Mesothelial cell of epicardium (in vitro differentiated cells): ENCODE results near the gene PDLIM3. TPM values are rescaled to one million over a fixed set of nuclear protein-coding genes. Genes with fewer than 3 reads are reported as not detected.
"Not testable (repeated sequence)": the region's sequence is repeated elsewhere in the genome, so short reads cannot be mapped to it uniquely, and the experiment has no call there.

Source experiments
- DNase-seq, 2 experiments: peaks; one replicate each; pipeline ENCODE4 v3.0.0; 2021; ENCODE audit warnings: low spot score in 2 of 2; ENCODE audit not compliant: unreplicated experiment in 2 of 2
- H3K27ac Mint-ChIP-seq: 2 replicates; pipeline ENCODE4 v1.8.0; 2021; ENCODE audit warnings: mixed read lengths
- H3K27me3 Mint-ChIP-seq: 2 replicates; pipeline ENCODE4 v1.8.0; 2021; ENCODE audit warnings: low read depth, mixed read lengths
- H3K36me3 Mint-ChIP-seq: 2 replicates; pipeline ENCODE4 v1.8.0; 2021; ENCODE audit warnings: mixed read lengths
- H3K4me1 Mint-ChIP-seq: 2 replicates; pipeline ENCODE4 v1.8.0; 2021; ENCODE audit warnings: mixed read lengths
- H3K4me3 Mint-ChIP-seq: 2 replicates; pipeline ENCODE4 v1.8.0; 2021; ENCODE audit warnings: mild to moderate bottlenecking, moderate library complexity, mixed read lengths
- H3K9me3 Mint-ChIP-seq: 2 replicates; pipeline ENCODE4 v1.8.0; 2021; ENCODE audit warnings: mixed read lengths
- total RNA-seq: library from RNA; stranded (reverse); gene quantifications from 3 replicates; pipeline ENCODE4 v1.2.1, GENCODE V29; 2021
- TF ChIP-seq, protein P1 (sequence below): fragments of 200-600 bp; sonication (generic); IDR thresholded peaks from one replicate; pipeline ENCODE4 v1.5.0; 2021; ENCODE audit warnings: antibody characterized with exemption; ENCODE audit not compliant: unreplicated experiment

The PDLIM3 gene
- total RNA-seq, 1 donor from 2014 or later, result 11.2 TPM

DNA sequence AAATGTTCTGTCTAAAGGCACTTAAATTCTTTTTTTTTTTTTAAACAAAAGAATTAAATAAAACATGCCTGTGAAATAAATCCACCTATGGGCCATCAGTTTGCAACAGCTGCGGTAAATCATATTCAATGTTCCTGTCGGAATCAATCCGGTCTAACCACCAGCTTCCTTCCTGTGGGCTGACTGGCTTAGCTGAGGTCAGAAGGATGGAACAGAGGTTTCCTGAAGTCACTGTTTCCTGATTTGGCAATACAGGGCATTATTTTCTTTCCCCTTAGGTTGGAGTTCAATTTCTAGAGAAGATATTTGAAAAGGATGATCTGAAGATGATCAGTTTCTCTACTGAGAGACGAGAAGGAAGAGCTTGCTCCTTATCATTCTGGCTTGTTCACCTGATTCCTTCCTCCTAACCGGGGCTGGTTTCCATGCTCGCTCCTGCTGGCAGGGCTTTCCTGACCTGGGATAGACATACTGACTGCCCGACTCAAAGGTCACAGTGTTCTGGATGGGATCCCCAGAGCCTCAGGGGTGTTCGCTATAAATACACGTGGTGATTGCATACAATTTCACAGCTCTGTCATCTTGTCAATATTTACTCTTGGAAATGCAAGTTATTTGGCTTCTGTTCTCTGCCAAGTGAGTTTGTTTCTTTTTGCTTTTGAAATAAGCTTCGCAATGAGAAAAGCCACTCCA lies 21.7 kb downstream of the PDLIM3 start:
- Mint-ChIP-seq H3K9me3 (no peaks in the 10 kb centered on the region), H3K4me3 (no peak overlapping the region), H3K4me1 (no peaks in the 10 kb centered on the region), H3K27me3 (no peaks in the 10 kb centered on the region), H3K36me3 (no peaks in the 10 kb centered on the region), H3K27ac (no peak overlapping the region)
- DNase-seq, result no peak
- TF ChIP-seq, protein P1, sequence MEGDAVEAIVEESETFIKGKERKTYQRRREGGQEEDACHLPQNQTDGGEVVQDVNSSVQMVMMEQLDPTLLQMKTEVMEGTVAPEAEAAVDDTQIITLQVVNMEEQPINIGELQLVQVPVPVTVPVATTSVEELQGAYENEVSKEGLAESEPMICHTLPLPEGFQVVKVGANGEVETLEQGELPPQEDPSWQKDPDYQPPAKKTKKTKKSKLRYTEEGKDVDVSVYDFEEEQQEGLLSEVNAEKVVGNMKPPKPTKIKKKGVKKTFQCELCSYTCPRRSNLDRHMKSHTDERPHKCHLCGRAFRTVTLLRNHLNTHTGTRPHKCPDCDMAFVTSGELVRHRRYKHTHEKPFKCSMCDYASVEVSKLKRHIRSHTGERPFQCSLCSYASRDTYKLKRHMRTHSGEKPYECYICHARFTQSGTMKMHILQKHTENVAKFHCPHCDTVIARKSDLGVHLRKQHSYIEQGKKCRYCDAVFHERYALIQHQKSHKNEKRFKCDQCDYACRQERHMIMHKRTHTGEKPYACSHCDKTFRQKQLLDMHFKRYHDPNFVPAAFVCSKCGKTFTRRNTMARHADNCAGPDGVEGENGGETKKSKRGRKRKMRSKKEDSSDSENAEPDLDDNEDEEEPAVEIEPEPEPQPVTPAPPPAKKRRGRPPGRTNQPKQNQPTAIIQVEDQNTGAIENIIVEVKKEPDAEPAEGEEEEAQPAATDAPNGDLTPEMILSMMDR, result no peak

DNA sequence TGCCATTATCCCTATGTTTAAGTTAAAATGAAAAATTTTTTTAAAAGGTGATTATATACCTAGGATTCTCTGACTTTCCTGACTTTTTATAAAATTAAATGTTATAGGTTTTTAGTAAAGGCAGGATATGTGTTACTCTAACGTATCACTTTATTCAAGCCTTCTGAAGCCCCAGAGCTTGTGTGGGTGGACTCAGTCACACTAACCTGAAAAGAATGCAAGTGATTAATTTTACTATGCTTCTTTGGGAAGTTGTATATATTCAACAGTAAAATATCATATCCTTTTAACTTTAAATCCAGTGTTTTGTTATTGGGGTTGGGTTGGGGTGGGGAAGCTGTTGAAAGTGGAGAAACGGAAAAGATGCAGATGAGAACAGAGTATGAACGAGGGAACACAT lies 22.8 kb downstream of the PDLIM3 start:
- no peak for DNase-seq
- H3K27ac Mint-ChIP-seq, result no peak overlapping the region
- H3K9me3 Mint-ChIP-seq, result no peaks in the 10 kb centered on the region

DNA sequence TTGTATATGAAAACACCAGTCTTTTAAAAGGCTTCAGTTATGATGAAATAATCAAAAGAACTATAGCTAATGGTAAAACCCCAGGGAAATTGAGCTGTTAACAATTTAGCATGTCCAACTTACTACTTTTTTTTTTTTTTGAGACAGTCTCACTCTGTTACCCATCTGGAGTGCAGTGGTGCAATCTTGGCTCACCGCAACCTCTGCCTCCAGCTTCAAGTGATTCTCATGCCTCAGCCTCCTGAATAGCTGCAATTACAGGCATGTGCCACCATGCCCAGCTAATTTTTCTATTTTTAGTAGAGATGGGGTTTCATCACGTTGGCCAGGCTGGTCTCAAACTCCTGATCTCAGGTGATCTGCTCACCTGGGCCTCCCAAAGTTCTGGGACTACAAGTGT lies 24.1 kb downstream of the PDLIM3 start:
- H3K9me3 Mint-ChIP-seq, H3K4me1 Mint-ChIP-seq, H3K36me3 Mint-ChIP-seq, DNase-seq, H3K4me3 Mint-ChIP-seq, H3K27me3 Mint-ChIP-seq, H3K27ac Mint-ChIP-seq: not testable (repeated sequence)

More for the DNA sequence above, 22.8 kb downstream of the PDLIM3 start:
- H3K4me3 Mint-ChIP-seq, result no peak overlapping the region
- H3K4me1 Mint-ChIP-seq, result peaks cover 8% of the 10 kb centered on the region
- H3K27me3 Mint-ChIP-seq, result no peaks in the 10 kb centered on the region
- TF ChIP-seq, protein P1, result no peak
- no peaks in the 10 kb centered on the region for H3K36me3 Mint-ChIP-seq

DNA sequence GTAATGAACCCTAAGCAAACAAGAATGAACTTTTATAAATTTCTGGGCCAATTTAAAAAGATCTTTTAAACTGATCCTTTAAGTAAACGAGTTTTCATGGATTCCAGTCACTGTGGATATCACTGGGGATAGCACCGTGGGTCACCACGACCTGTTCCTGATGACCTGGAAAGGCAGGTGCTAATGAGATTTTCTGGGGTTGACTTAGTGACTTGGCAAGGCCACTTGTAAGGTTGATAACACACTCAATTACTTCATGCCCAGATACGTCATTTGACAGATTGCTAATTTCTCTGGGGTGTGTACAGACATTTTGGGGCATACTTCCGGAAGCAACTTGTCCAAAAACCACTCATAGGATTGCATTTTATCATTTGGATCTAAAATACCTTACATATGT lies 24.5 kb downstream of the PDLIM3 start:
- TF ChIP-seq, protein P1, result no peak
- Mint-ChIP-seq H3K27ac (no peak overlapping the region), H3K36me3 (no peaks in the 10 kb centered on the region), H3K9me3 (no peaks in the 10 kb centered on the region), H3K4me1 (peaks cover 8% of the 10 kb centered on the region), H3K27me3 (no peaks in the 10 kb centered on the region), H3K4me3 (no peak overlapping the region)
- no peak for DNase-seq

DNA sequence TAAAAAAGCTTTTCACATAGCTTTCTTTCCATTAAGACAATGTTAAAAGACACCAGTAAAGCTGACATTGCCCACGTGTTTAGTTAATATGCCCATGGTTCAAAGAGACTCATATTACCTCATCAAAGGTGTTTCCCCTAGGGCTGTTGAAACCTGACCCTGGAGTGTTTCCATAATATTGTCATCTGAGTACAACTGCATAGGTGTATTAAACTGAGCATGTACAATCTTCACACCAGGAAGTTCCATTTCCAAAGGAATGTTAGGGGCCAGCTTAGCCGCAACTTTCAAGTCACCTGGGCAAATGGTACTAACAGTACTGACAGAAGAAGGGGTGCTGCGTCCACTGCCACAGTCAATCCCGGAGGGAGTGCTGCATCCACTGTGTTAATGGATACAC lies 27.1 kb downstream of the PDLIM3 start:
- peaks cover 8% of the 10 kb centered on the region for H3K4me1 Mint-ChIP-seq
- H3K27ac Mint-ChIP-seq, result no peak overlapping the region
- DNase-seq, result no peak
- TF ChIP-seq, protein P1, result no peak
- no peaks in the 10 kb centered on the region for H3K9me3 Mint-ChIP-seq
- H3K27me3 Mint-ChIP-seq, result no peaks in the 10 kb centered on the region
- no peaks in the 10 kb centered on the region for H3K36me3 Mint-ChIP-seq
- H3K4me3 Mint-ChIP-seq, result no peak overlapping the region

DNA sequence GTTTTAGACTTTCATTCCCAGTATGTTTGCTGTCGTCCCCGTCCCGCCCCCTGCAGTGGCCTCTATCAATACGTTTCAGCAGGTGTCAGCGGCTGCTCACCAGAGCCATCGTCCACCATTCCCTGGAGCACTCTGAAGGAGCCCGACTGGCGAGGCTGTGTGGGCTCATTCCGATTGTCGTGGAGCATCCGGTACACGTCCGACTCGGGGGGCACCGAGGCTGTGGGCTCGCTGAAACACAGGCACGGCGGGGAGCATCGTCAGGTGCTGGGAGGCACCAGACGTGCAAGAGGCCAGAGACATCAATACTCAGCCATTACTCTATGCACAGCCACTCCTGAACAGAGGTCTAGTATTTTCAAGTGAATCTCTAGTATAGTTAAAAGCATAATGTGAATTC lies 28.9 kb downstream of the PDLIM3 start:
- Mint-ChIP-seq H3K9me3 (no peaks in the 10 kb centered on the region), H3K4me3 (no peak overlapping the region), H3K4me1 (peaks cover 8% of the 10 kb centered on the region), H3K27ac (no peak overlapping the region), H3K27me3 (no peaks in the 10 kb centered on the region), H3K36me3 (no peaks in the 10 kb centered on the region)
- no peak for DNase-seq
- TF ChIP-seq, protein P1, result no peak
